Naive thymus-derived CD4-positive, alpha-beta T cell (primary cell): Measurements from ENCODE around the gene CKAP5. TPM values are rescaled to one million over a fixed set of nuclear protein-coding genes. Genes with fewer than 3 reads are reported as not detected.

ENCODE experiments used
- ATAC-seq: fragments of 150-1000 bp; cut with Tn5 transposase; 2 replicates; pipeline ENCODE4 v1.10.0; 2021; ENCODE audit warnings: mild to moderate bottlenecking, moderate library complexity
- CTCF ChIA-PET: fragments of 350-600 bp; sonication (Branson Sonifier 250); formaldehyde crosslinking; loops from one replicate; lab custom pipeline; 2021; ENCODE audit warnings: antibody characterized with exemption; lab: Charles Lee
- POLR2A ChIA-PET: fragments of 350-600 bp; sonication (Branson Sonifier 250); formaldehyde crosslinking; loops from one replicate; lab custom pipeline; 2021; ENCODE audit warnings: antibody characterized with exemption, inconsistent platforms; lab: Charles Lee
- DNase-seq, 9 donors: peaks; one replicate each; pipeline versions ENCODE4 v3.0.0 to v3.0.0-alpha.2; 2020 to 2022; ENCODE audit warnings: mixed read lengths in 1 of 9
- H3K27ac ChIP-seq: one replicate; pipeline ENCODE4 v1.7.0; 2013; ENCODE audit warnings: mild to moderate bottlenecking, low read depth, low read length, moderate library complexity
- H3K27me3 ChIP-seq, 2 donors: one replicate each; pipeline ENCODE4 v1.7.0; 2013; ENCODE audit warnings: low read length in 2 of 2, mild to moderate bottlenecking in 2 of 2, moderate library complexity in 2 of 2; ENCODE audit not compliant: control insufficient read depth in 2 of 2, insufficient read depth in 2 of 2
- H3K36me3 ChIP-seq, 3 experiments: 1 replicate in 2 of 3; 2 replicates in 1 of 3; pipeline ENCODE4 v1.7.0; 2013; ENCODE audit warnings: low read length in 3 of 3, mild to moderate bottlenecking in 3 of 3, moderate library complexity in 1 of 3; ENCODE audit not compliant: insufficient read depth in 3 of 3, control insufficient read depth in 2 of 3
- H3K4me1 ChIP-seq, 2 donors: one replicate each; pipeline ENCODE4 v1.7.0; 2013; ENCODE audit warnings: low read length in 2 of 2, mild to moderate bottlenecking in 2 of 2, moderate library complexity in 1 of 2; ENCODE audit not compliant: control insufficient read depth in 2 of 2, insufficient read depth in 2 of 2
- H3K4me3 ChIP-seq: 2 replicates; pipeline ENCODE4 v1.7.0; 2013; ENCODE audit warnings: mild to moderate bottlenecking, low read length
- H3K9me3 ChIP-seq, 3 experiments: 1 replicate in 2 of 3; 2 replicates in 1 of 3; pipeline ENCODE4 v1.7.0; 2013; ENCODE audit warnings: low read length in 3 of 3; ENCODE audit not compliant: control insufficient read depth in 2 of 3
- H3K27ac Mint-ChIP-seq, 9 donors: one replicate each; pipeline ENCODE4 v1.8.0; 2020 to 2022; ENCODE audit warnings: mixed read lengths in 9 of 9, mild to moderate bottlenecking in 8 of 9, moderate library complexity in 5 of 9, inconsistent platforms in 2 of 9
- H3K27me3 Mint-ChIP-seq, 5 donors: one replicate each; pipeline ENCODE4 v1.8.0; 2021 to 2022; ENCODE audit warnings: mixed read lengths in 5 of 5, mild to moderate bottlenecking in 1 of 5
- H3K36me3 Mint-ChIP-seq, 5 donors: one replicate each; pipeline ENCODE4 v1.8.0; 2020 to 2022; ENCODE audit warnings: mixed read lengths in 5 of 5, mild to moderate bottlenecking in 3 of 5, inconsistent platforms in 1 of 5
- H3K4me1 Mint-ChIP-seq, 7 donors: one replicate each; pipeline ENCODE4 v1.8.0; 2020 to 2022; ENCODE audit warnings: mixed read lengths in 7 of 7, mild to moderate bottlenecking in 3 of 7, inconsistent platforms in 1 of 7
- H3K4me3 Mint-ChIP-seq, 10 donors: one replicate each; pipeline ENCODE4 v1.8.0; 2020 to 2022; ENCODE audit warnings: mild to moderate bottlenecking in 10 of 10, mixed read lengths in 10 of 10, moderate library complexity in 6 of 10, inconsistent platforms in 2 of 10
- H3K9me3 Mint-ChIP-seq, 11 donors: one replicate each; pipeline ENCODE4 v1.8.0; 2020 to 2022; ENCODE audit warnings: mixed read lengths in 11 of 11, mild to moderate bottlenecking in 4 of 11, inconsistent platforms in 1 of 11, moderate library complexity in 1 of 11
- intact Hi-C, 2 donors: fragments of 100-400 bp; cut with micrococcal nuclease; formaldehyde crosslinking; loops; one replicate each; pipeline ENCODE4 v1.15.1; 2023
- polyA plus RNA-seq, 2 donors: library from polyadenylated mRNA; unstranded; fragments of 300-500 nt; fragmentation: Illumina TruSeq; gene quantifications; one replicate each; pipeline ENCODE4 v1.2.3, GENCODE V29; 2021
- total RNA-seq, 6 experiments: library from RNA in 5 of 6; stranded (reverse) in 5 of 6; gene quantifications; 1 replicate in 5 of 6; 2 replicates in 1 of 6; pipeline ENCODE4 v1.2.3 and lab custom pipeline; 2021 to 2026

Gene CKAP5
- total and polyA plus RNA-seq, 7 experiments from 2014 or later = 10.9 to 126 (median 45.2) TPM

DNA sequence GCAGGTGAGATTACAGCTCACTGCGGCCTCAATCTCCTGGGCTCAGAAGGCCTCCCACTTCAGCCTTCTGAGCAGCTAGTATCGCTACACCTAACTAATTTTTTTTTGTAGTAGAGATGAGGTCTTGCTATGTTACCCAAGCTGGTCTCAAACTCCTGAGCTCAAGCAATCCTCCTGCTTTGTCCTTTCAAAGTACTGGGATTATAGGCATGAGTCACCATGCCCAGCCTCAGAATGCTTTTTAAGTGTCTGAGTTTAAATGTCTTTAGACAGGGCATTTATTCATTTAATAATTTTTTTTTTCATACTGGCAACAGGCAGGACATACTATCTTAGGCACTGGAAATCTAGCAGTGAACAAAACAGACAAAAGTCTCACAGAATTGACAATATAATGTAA, 44.6 kb upstream of the CKAP5 start:
- Histone ChIP-seq H3K4me1 (no peaks in the 10 kb centered on the region), H3K9me3 (no peaks in the 10 kb centered on the region), H3K4me3 (no peak overlapping the region), H3K27ac (no peak overlapping the region), H3K27me3 (no peaks in the 10 kb centered on the region), H3K36me3 (no peaks in the 10 kb centered on the region)
- ChIA-PET CTCF (interaction anchor here (0.6 to 5.4 kb wide), 7 partner anchors 25 to 349 kb away, joined by 3 to 34 read pairs (median 4); no protein-coding TSS in a partner anchor), POLR2A (no interaction called here)
- Mint-ChIP-seq H3K27ac (no peak overlapping the region), H3K27me3 (peaks cover 0 to 7% (median 0%) of the 10 kb centered on the region in 5 donors), H3K4me1 (peaks cover 0 to 6% (median 0%) of the 10 kb centered on the region in 7 donors), H3K4me3 (no peak overlapping the region), H3K36me3 (no peaks in the 10 kb centered on the region), H3K9me3 (no peaks in the 10 kb centered on the region)
- ATAC-seq (no peak), DNase-seq (no peak)
- intact Hi-C loops = no loop called here

DNA sequence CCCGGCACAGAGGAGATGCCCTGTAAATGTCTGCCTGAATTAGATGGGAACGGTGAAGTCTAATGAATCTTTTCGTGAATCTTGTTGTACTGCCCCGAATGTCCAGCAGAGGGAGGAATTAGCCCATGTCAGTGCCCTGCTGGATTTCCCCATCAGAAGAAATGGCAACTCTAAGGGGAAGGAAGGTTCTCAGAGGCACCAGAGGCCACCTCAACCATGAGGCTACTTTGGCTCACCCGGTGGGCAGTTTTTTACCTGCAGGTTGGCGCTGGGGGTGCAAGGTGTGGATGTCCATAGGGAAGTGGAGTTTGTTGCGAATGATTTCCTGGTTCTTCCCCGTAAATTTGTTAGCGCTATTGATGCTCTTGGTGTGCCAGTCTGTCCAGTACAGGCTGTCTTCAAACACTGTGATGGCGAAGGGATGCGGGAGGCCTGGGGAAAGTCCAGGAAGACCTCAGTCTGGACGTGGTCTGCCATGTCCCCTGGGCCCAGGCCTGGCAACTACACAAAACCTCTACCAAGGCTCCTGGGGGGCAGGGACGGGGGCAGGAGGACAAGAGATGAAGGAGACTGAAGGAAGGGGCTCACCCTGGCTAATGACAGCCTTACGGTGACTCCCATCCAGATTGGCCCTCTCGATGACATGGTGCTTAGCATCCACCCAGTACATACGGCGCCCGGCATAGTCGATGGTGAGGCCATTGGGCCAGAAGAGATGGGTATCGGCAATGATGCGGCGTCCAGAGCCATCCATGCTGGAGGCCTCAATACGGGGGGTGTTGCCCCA, 43.8 kb upstream of the CKAP5 start:
- no peak overlapping the region for H3K4me3 ChIP-seq
- H3K9me3 ChIP-seq = no peaks in the 10 kb centered on the region
- no peaks in the 10 kb centered on the region for H3K4me1 ChIP-seq
- H3K4me1 Mint-ChIP-seq = peaks cover 0 to 6% (median 0%) of the 10 kb centered on the region in 7 donors
- no peaks in the 10 kb centered on the region for H3K36me3 ChIP-seq
- ATAC-seq = peak; percentile 95
- POLR2A ChIA-PET = no interaction called here
- H3K27me3 Mint-ChIP-seq = peaks cover 0 to 7% (median 0%) of the 10 kb centered on the region in 5 donors
- H3K9me3 Mint-ChIP-seq = no peaks in the 10 kb centered on the region
- no peaks in the 10 kb centered on the region for H3K36me3 Mint-ChIP-seq
- no peak overlapping the region for H3K4me3 Mint-ChIP-seq
- CTCF ChIA-PET = interaction anchor here (2.5 to 5.4 kb wide), 2 partner anchors 264 to 267 kb away, joined by 6 to 34 read pairs; no protein-coding TSS in a partner anchor
- no peaks in the 10 kb centered on the region for H3K27me3 ChIP-seq
- H3K27ac ChIP-seq = no peak overlapping the region
- DNase-seq = peak; percentile 40 to 80 (median 72)
- H3K27ac Mint-ChIP-seq = no peak overlapping the region
- intact Hi-C loops = loop anchor here (1.0 to 2.0 kb wide), 5 partner anchors 263 to 564 kb away; no protein-coding TSS in a partner anchor

DNA sequence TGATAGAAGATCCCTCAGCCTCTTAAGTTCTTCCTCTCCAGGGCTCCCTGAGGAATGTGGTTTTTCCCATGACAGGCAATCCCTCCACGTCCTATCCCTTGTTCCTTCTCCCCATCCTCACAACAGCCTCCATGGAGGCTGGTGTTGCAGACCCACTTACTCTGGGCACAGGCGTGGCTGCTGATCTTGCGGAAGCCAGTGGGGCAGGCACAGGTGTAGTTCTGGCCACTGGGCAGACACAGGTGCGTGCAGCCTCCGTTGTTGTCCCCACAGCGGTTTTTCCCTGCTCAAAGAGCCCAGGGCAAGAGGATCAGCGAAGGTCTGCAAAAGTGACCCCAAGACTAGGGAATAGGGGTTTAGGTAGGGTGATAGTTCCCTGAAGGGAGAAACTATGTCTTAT, 43.2 kb upstream of the CKAP5 start:
- peak in 1 of 9 donors; percentile 2 for DNase-seq
- CTCF ChIA-PET = interaction anchor here (0.5 to 3.8 kb wide), 3 partner anchors 257 to 273 kb away, joined by 3 to 20 read pairs (median 5); no protein-coding TSS in a partner anchor
- Histone ChIP-seq H3K36me3 (no peaks in the 10 kb centered on the region), H3K4me1 (no peaks in the 10 kb centered on the region), H3K9me3 (no peaks in the 10 kb centered on the region), H3K27me3 (no peaks in the 10 kb centered on the region), H3K27ac (no peak overlapping the region), H3K4me3 (no peak overlapping the region)
- Mint-ChIP-seq H3K27ac (no peak overlapping the region), H3K36me3 (no peaks in the 10 kb centered on the region), H3K9me3 (no peaks in the 10 kb centered on the region), H3K4me3 (no peak overlapping the region), H3K4me1 (peaks cover 0 to 6% (median 0%) of the 10 kb centered on the region in 7 donors), H3K27me3 (peaks cover 0 to 7% (median 0%) of the 10 kb centered on the region in 5 donors)
- no peak for ATAC-seq
- POLR2A ChIA-PET = no interaction called here
- intact Hi-C loops = loop anchor here (1.0 to 2.0 kb wide), 5 partner anchors 264 to 565 kb away; no protein-coding TSS in a partner anchor

- ChIA-PET POLR2A (no interaction called here), CTCF (interaction anchor here (0.5 to 3.8 kb wide), 4 partner anchors 258 to 274 kb away, joined by 3 to 20 read pairs (median 5); no protein-coding TSS in a partner anchor)
- DNase-seq = no peak
- Histone ChIP-seq H3K36me3 (no peaks in the 10 kb centered on the region), H3K9me3 (no peaks in the 10 kb centered on the region), H3K4me3 (no peak overlapping the region), H3K4me1 (no peaks in the 10 kb centered on the region), H3K27ac (no peak overlapping the region), H3K27me3 (no peaks in the 10 kb centered on the region)
- ATAC-seq = no peak
- Mint-ChIP-seq H3K27me3 (peaks cover 0 to 11% (median 3%) of the 10 kb centered on the region in 5 donors), H3K9me3 (no peaks in the 10 kb centered on the region), H3K36me3 (no peaks in the 10 kb centered on the region), H3K4me1 (peaks cover 0 to 6% (median 0%) of the 10 kb centered on the region in 7 donors), H3K27ac (no peak overlapping the region), H3K4me3 (no peak overlapping the region)
- intact Hi-C loops = loop anchor here (1.0 to 2.0 kb wide), 5 partner anchors 265 to 566 kb away; no protein-coding TSS in a partner anchor
Observed at GRCh38 chr11:46888636-46889035, 42.6 kb upstream of the CKAP5 start.

- H3K4me3 ChIP-seq = no peak overlapping the region
- Mint-ChIP-seq H3K4me3 (no peak overlapping the region), H3K4me1 (peaks cover 0 to 6% (median 0%) of the 10 kb centered on the region in 7 donors), H3K27ac (no peak overlapping the region), H3K9me3 (no peaks in the 10 kb centered on the region), H3K27me3 (peaks cover 0 to 13% (median 5%) of the 10 kb centered on the region in 5 donors), H3K36me3 (no peaks in the 10 kb centered on the region)
- intact Hi-C loops = no loop called here
- no peaks in the 10 kb centered on the region for H3K27me3 ChIP-seq
- no peaks in the 10 kb centered on the region for H3K4me1 ChIP-seq
- CTCF ChIA-PET = interaction anchor here (1.2 to 3.8 kb wide), 2 partner anchors 267 to 275 kb away, joined by 5 to 20 read pairs; no protein-coding TSS in a partner anchor
- POLR2A ChIA-PET = no interaction called here
- no peak overlapping the region for H3K27ac ChIP-seq
- H3K36me3 ChIP-seq = no peaks in the 10 kb centered on the region
- ATAC-seq (no peak), DNase-seq (no peak)
- H3K9me3 ChIP-seq = no peaks in the 10 kb centered on the region
Observed at GRCh38 chr11:46886211-46886610, 40.1 kb upstream of the CKAP5 start.

DNA sequence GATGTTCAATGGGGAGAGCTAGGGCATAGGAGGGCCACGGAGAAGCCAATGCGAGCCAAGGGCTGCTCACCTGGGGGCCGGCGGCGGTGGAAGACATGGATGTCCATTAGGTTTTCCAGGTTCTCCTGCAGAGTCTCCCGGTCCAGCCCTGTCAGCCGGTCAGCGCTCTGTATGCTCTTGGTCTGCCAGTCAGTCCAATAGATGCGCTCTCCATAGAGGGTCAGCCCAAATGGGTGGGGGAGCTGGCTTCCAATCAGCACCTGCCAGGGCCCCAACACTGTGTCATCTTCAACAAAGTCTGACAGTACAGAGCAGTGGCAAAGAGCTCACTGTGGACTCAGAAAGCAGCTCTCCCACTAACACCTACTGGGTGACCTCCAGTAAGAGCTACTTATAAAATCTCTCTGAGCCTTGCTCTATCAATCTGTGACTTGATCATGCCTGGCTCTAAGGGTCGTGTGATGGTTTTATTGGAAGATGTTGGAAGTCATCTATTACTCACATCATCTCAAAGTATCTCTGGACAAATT, 33.0 kb upstream of the CKAP5 start:
- ChIA-PET CTCF (no interaction called here), POLR2A (no interaction called here)

More for the DNA sequence above, 33.0 kb upstream of the CKAP5 start:
- no peaks in the 10 kb centered on the region for H3K4me1 ChIP-seq
- peaks cover 0 to 1% (median 0%) of the 10 kb centered on the region in 7 donors for H3K4me1 Mint-ChIP-seq
- intact Hi-C loops = no loop called here
- no peaks in the 10 kb centered on the region for H3K27me3 ChIP-seq
- no peak overlapping the region for H3K27ac Mint-ChIP-seq
- H3K4me3 Mint-ChIP-seq = no peak overlapping the region
- peaks cover 0 to 16% (median 5%) of the 10 kb centered on the region in 5 donors for H3K27me3 Mint-ChIP-seq
- H3K36me3 Mint-ChIP-seq = no peaks in the 10 kb centered on the region
- DNase-seq (no peak), ATAC-seq (no peak)
- H3K9me3 Mint-ChIP-seq = no peaks in the 10 kb centered on the region
- H3K9me3 ChIP-seq = no peaks in the 10 kb centered on the region
- H3K4me3 ChIP-seq = no peak overlapping the region
- no peak overlapping the region for H3K27ac ChIP-seq
- no peaks in the 10 kb centered on the region for H3K36me3 ChIP-seq
